IPS-20b (cell line): ENCODE results near the gene NDUFS8.
A peak's percentile ranks its signal among the peaks of the same experiment; 100 is the strongest.

Experiments
- H3K27ac ChIP-seq: one replicate; pipeline ENCODE4 v1.5.1; 2013; ENCODE audit warnings: low read length
- H3K27me3 ChIP-seq: 2 replicates; pipeline ENCODE4 v1.6.1; 2013; ENCODE audit warnings: mild to moderate bottlenecking, low read length, inconsistent platforms; ENCODE audit not compliant: insufficient read depth
- H3K36me3 ChIP-seq: 2 replicates; pipeline ENCODE4 v1.6.1; 2013; ENCODE audit warnings: low read depth, mild to moderate bottlenecking, inconsistent platforms, low read length, moderate library complexity; ENCODE audit not compliant: insufficient read depth
- H3K4me1 ChIP-seq: 2 replicates; pipeline ENCODE4 v1.6.1; 2013; ENCODE audit warnings: mild to moderate bottlenecking, control low read depth, inconsistent platforms, low read length, moderate library complexity; ENCODE audit not compliant: insufficient read depth
- H3K4me3 ChIP-seq: 2 replicates; pipeline ENCODE4 v1.5.1; 2013; ENCODE audit warnings: mild to moderate bottlenecking, low read length, inconsistent platforms
- H3K9ac ChIP-seq: 2 replicates; pipeline ENCODE4 v1.6.1; 2013; ENCODE audit warnings: low read depth, mild to moderate bottlenecking, inconsistent platforms, low read length, moderate library complexity
- H3K9me3 ChIP-seq: 2 replicates; pipeline ENCODE4 v1.6.1; 2013; ENCODE audit warnings: mild to moderate bottlenecking, low read depth, low read length, inconsistent platforms; ENCODE audit not compliant: insufficient read depth

Gene NDUFS8

GRCh38 chr11:68020575-68020974, 9.9 kb upstream of the NDUFS8 start:
- no peak overlapping the region for H3K27ac ChIP-seq
- no peaks in the 10 kb centered on the region for H3K36me3 ChIP-seq
- H3K9ac ChIP-seq, result no peak overlapping the region
- H3K4me1 ChIP-seq, result no peaks in the 10 kb centered on the region
- no peaks in the 10 kb centered on the region for H3K9me3 ChIP-seq
- no peaks in the 10 kb centered on the region for H3K27me3 ChIP-seq
- no peak overlapping the region for H3K4me3 ChIP-seq

- no peaks in the 10 kb centered on the region for H3K4me1 ChIP-seq
- H3K9ac ChIP-seq, result no peak overlapping the region
- no peaks in the 10 kb centered on the region for H3K27me3 ChIP-seq
- no peak overlapping the region for H3K27ac ChIP-seq
- no peaks in the 10 kb centered on the region for H3K36me3 ChIP-seq
- no peaks in the 10 kb centered on the region for H3K9me3 ChIP-seq
- no peak overlapping the region for H3K4me3 ChIP-seq
These were observed 9.2 kb upstream of the NDUFS8 start for GRCh38 chr11:68021167-68021787.

- no peaks in the 10 kb centered on the region for H3K36me3 ChIP-seq
- no peak overlapping the region for H3K9ac ChIP-seq
- no peaks in the 10 kb centered on the region for H3K4me1 ChIP-seq
- no peaks in the 10 kb centered on the region for H3K9me3 ChIP-seq
- H3K27ac ChIP-seq, result no peak overlapping the region
- no peak overlapping the region for H3K4me3 ChIP-seq
- no peaks in the 10 kb centered on the region for H3K27me3 ChIP-seq
These were observed 8.0 kb upstream of the NDUFS8 start for GRCh38 chr11:68022531-68022930.

GRCh38 chr11:68024508-68024907, 6.0 kb upstream of the NDUFS8 start:
- no peaks in the 10 kb centered on the region for H3K27me3 ChIP-seq
- H3K4me1 ChIP-seq, result no peaks in the 10 kb centered on the region
- H3K36me3 ChIP-seq, result no peaks in the 10 kb centered on the region
- no peak overlapping the region for H3K9ac ChIP-seq
- H3K9me3 ChIP-seq, result no peaks in the 10 kb centered on the region
- no peak overlapping the region for H3K27ac ChIP-seq
- H3K4me3 ChIP-seq, result no peak overlapping the region

GRCh38 chr11:68025047-68025446, 5.4 kb upstream of the NDUFS8 start:
- Histone ChIP-seq H3K27ac (no peak overlapping the region), H3K4me1 (no peaks in the 10 kb centered on the region), H3K9ac (no peak overlapping the region), H3K27me3 (no peaks in the 10 kb centered on the region), H3K9me3 (no peaks in the 10 kb centered on the region), H3K4me3 (no peak overlapping the region), H3K36me3 (no peaks in the 10 kb centered on the region)

GRCh38 chr11:68026391-68027105, 3.9 kb upstream of the NDUFS8 start:
- H3K27ac ChIP-seq, result no peak overlapping the region
- H3K27me3 ChIP-seq, result no peaks in the 10 kb centered on the region
- H3K9ac ChIP-seq, result no peak overlapping the region
- H3K9me3 ChIP-seq, result no peaks in the 10 kb centered on the region
- H3K4me3 ChIP-seq, result no peak overlapping the region
- H3K4me1 ChIP-seq, result no peaks in the 10 kb centered on the region
- no peaks in the 10 kb centered on the region for H3K36me3 ChIP-seq

- no peaks in the 10 kb centered on the region for H3K9me3 ChIP-seq
- H3K36me3 ChIP-seq, result peaks cover 4% of the 10 kb centered on the region; the same call in 1 of the 2 replicates
- H3K4me3 ChIP-seq, result no peak overlapping the region
- H3K27me3 ChIP-seq, result no peaks in the 10 kb centered on the region
- no peak overlapping the region for H3K9ac ChIP-seq
- no peaks in the 10 kb centered on the region for H3K4me1 ChIP-seq
- H3K27ac ChIP-seq, result no peak overlapping the region
These were observed 2.8 kb upstream of the NDUFS8 start for GRCh38 chr11:68027667-68028066.

- Histone ChIP-seq H3K4me1 (no peaks in the 10 kb centered on the region), H3K36me3 (peaks cover 16% of the 10 kb centered on the region), H3K9me3 (no peaks in the 10 kb centered on the region), H3K4me3 (peak overlapping the region; percentile 84; the same call in 1 of the 2 replicates), H3K27ac (no peak overlapping the region), H3K27me3 (no peaks in the 10 kb centered on the region), H3K9ac (peak overlapping the region; percentile 3; the same call in 1 of the 2 replicates)
These were observed 1.5 kb upstream of the NDUFS8 start for GRCh38 chr11:68028802-68029545.

GRCh38 chr11:68031144-68031464, 623 bp downstream of the NDUFS8 start:
- Histone ChIP-seq H3K4me1 (no peaks in the 10 kb centered on the region), H3K9me3 (no peaks in the 10 kb centered on the region), H3K27ac (peak overlapping the region; percentile 84), H3K27me3 (no peaks in the 10 kb centered on the region), H3K9ac (peak overlapping the region; percentile 90), H3K4me3 (peak overlapping the region; percentile 84), H3K36me3 (peaks cover 30% of the 10 kb centered on the region)

GRCh38 chr11:68032003-68032402, 1.5 kb downstream of the NDUFS8 start:
- Histone ChIP-seq H3K36me3 (peaks cover 30% of the 10 kb centered on the region), H3K27me3 (no peaks in the 10 kb centered on the region), H3K9ac (peak overlapping the region; percentile 90; the same call in 1 of the 2 replicates), H3K4me1 (no peaks in the 10 kb centered on the region), H3K9me3 (no peaks in the 10 kb centered on the region), H3K27ac (no peak overlapping the region), H3K4me3 (no peak overlapping the region)

- no peaks in the 10 kb centered on the region for H3K9me3 ChIP-seq
- H3K36me3 ChIP-seq, result peaks cover 30% of the 10 kb centered on the region
- H3K4me3 ChIP-seq, result no peak overlapping the region
- no peak overlapping the region for H3K27ac ChIP-seq
- H3K9ac ChIP-seq, result no peak overlapping the region
- no peaks in the 10 kb centered on the region for H3K4me1 ChIP-seq
- H3K27me3 ChIP-seq, result no peaks in the 10 kb centered on the region
These were observed 2.7 kb downstream of the NDUFS8 start for GRCh38 chr11:68032997-68033707.
